ENCODE results near the gene ETAA1.

GRCh38 chr2:67459761-67460160, 62.6 kb downstream of the ETAA1 start:
- TF ChIP-seq, protein P1, sequence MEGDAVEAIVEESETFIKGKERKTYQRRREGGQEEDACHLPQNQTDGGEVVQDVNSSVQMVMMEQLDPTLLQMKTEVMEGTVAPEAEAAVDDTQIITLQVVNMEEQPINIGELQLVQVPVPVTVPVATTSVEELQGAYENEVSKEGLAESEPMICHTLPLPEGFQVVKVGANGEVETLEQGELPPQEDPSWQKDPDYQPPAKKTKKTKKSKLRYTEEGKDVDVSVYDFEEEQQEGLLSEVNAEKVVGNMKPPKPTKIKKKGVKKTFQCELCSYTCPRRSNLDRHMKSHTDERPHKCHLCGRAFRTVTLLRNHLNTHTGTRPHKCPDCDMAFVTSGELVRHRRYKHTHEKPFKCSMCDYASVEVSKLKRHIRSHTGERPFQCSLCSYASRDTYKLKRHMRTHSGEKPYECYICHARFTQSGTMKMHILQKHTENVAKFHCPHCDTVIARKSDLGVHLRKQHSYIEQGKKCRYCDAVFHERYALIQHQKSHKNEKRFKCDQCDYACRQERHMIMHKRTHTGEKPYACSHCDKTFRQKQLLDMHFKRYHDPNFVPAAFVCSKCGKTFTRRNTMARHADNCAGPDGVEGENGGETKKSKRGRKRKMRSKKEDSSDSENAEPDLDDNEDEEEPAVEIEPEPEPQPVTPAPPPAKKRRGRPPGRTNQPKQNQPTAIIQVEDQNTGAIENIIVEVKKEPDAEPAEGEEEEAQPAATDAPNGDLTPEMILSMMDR (IDR thresholded peaks at IDR 0.05; ENCODE audit: low read depth, low read length, poor library complexity, severe bottlenecking), result no peak
- no peak for TF ChIP-seq EZH2phosphoT487 (IDR thresholded peaks at IDR 0.05; ENCODE audit: borderline replicate concordance, low read length)

All from DOHH2 (cell line).